Glutamatergic neuron (in vitro differentiated cells): ENCODE measurements around the gene RAB20. TPM values are rescaled to one million over a fixed set of nuclear protein-coding genes. Genes with fewer than 3 reads are reported as not detected.

Experiments used
- DNase-seq: peaks from one replicate; pipeline ENCODE4 v3.0.0; 2022
- H3K27ac Mint-ChIP-seq: one replicate; pipeline ENCODE4 v1.8.0; 2020; ENCODE audit warnings: mild to moderate bottlenecking, mixed read lengths, inconsistent platforms; ENCODE audit not compliant: unreplicated experiment
- H3K27me3 Mint-ChIP-seq: one replicate; pipeline ENCODE4 v1.8.0; 2020; ENCODE audit warnings: mild to moderate bottlenecking, moderate library complexity, mixed read lengths, inconsistent platforms; ENCODE audit not compliant: unreplicated experiment
- H3K36me3 Mint-ChIP-seq: one replicate; pipeline ENCODE4 v1.8.0; 2020; ENCODE audit warnings: mild to moderate bottlenecking, mixed read lengths, inconsistent platforms; ENCODE audit not compliant: unreplicated experiment
- H3K4me1 Mint-ChIP-seq: one replicate; pipeline ENCODE4 v1.8.0; 2020; ENCODE audit warnings: mild to moderate bottlenecking, low read depth, mixed read lengths, inconsistent platforms; ENCODE audit not compliant: unreplicated experiment
- H3K4me3 Mint-ChIP-seq: one replicate; pipeline ENCODE4 v1.8.0; 2020; ENCODE audit warnings: mild to moderate bottlenecking, mixed read lengths, inconsistent platforms; ENCODE audit not compliant: unreplicated experiment
- H3K9me3 Mint-ChIP-seq: one replicate; pipeline ENCODE4 v1.8.0; 2020; ENCODE audit warnings: mild to moderate bottlenecking, moderate library complexity, mixed read lengths, inconsistent platforms; ENCODE audit not compliant: unreplicated experiment
- total RNA-seq: library from RNA; stranded (reverse); fragmentation: NEBNext Ultra II Directional; extraction: Animal tissue kit (Norgen Biotek cat#: 25700); gene quantifications from one replicate; pipeline ENCODE4 v1.2.1, GENCODE V29; 2021; ENCODE audit not compliant: unreplicated experiment
- TF ChIP-seq, protein P1 (sequence below): fragments of 200-600 bp; sonication (generic); IDR thresholded peaks from one replicate; pipeline ENCODE4 v1.5.0; 2021; ENCODE audit not compliant: partially characterized antibody, unreplicated experiment

The RAB20 gene
- total RNA-seq, 1 donor from 2014 or later = 1.7 TPM

- Mint-ChIP-seq H3K36me3 (peaks cover 9% of the 10 kb centered on the region), H3K27ac (no peak overlapping the region), H3K9me3 (peaks cover 6% of the 10 kb centered on the region), H3K4me1 (peaks cover 7% of the 10 kb centered on the region), H3K27me3 (peaks cover 10% of the 10 kb centered on the region), H3K4me3 (no peak overlapping the region)
- no peak for DNase-seq
- TF ChIP-seq, protein P1, sequence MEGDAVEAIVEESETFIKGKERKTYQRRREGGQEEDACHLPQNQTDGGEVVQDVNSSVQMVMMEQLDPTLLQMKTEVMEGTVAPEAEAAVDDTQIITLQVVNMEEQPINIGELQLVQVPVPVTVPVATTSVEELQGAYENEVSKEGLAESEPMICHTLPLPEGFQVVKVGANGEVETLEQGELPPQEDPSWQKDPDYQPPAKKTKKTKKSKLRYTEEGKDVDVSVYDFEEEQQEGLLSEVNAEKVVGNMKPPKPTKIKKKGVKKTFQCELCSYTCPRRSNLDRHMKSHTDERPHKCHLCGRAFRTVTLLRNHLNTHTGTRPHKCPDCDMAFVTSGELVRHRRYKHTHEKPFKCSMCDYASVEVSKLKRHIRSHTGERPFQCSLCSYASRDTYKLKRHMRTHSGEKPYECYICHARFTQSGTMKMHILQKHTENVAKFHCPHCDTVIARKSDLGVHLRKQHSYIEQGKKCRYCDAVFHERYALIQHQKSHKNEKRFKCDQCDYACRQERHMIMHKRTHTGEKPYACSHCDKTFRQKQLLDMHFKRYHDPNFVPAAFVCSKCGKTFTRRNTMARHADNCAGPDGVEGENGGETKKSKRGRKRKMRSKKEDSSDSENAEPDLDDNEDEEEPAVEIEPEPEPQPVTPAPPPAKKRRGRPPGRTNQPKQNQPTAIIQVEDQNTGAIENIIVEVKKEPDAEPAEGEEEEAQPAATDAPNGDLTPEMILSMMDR = no peak
These were observed 83.7 kb downstream of the RAB20 start for GRCh38 chr13:110477706-110478245.

- peaks cover 8% of the 10 kb centered on the region for H3K27me3 Mint-ChIP-seq
These were observed 85.3 kb downstream of the RAB20 start for GRCh38 chr13:110476220-110476617.

GRCh38 chr13:110475550-110476219 is 85.8 kb downstream of the RAB20 start:
- H3K4me1 Mint-ChIP-seq = peaks cover 7% of the 10 kb centered on the region
- H3K9me3 Mint-ChIP-seq = peaks cover 5% of the 10 kb centered on the region
- TF ChIP-seq, protein P1 = no peak
- peaks cover 4% of the 10 kb centered on the region for H3K36me3 Mint-ChIP-seq
- H3K27me3 Mint-ChIP-seq = peaks cover 9% of the 10 kb centered on the region
- peak overlapping the region; percentile 28 for H3K27ac Mint-ChIP-seq
- H3K4me3 Mint-ChIP-seq = no peak overlapping the region
- DNase-seq = no peak

More at GRCh38 chr13:110476220-110476617, 85.3 kb downstream of the RAB20 start:
- no peak overlapping the region for H3K4me3 Mint-ChIP-seq
- H3K36me3 Mint-ChIP-seq = no peaks in the 10 kb centered on the region
- TF ChIP-seq, protein P1 = no peak
- H3K27ac Mint-ChIP-seq = no peak overlapping the region
- H3K9me3 Mint-ChIP-seq = peaks cover 5% of the 10 kb centered on the region
- DNase-seq = no peak
- H3K4me1 Mint-ChIP-seq = peaks cover 7% of the 10 kb centered on the region

GRCh38 chr13:110475117-110475516 is 86.4 kb downstream of the RAB20 start:
- Mint-ChIP-seq H3K4me1 (peaks cover 7% of the 10 kb centered on the region), H3K27ac (peak overlapping the region; percentile 62), H3K27me3 (peaks cover 12% of the 10 kb centered on the region), H3K36me3 (peaks cover 5% of the 10 kb centered on the region), H3K9me3 (peaks cover 5% of the 10 kb centered on the region), H3K4me3 (no peak overlapping the region)
- TF ChIP-seq, protein P1 = no peak
- DNase-seq = no peak

GRCh38 chr13:110474713-110475112 is 86.8 kb downstream of the RAB20 start:
- H3K9me3 Mint-ChIP-seq = peaks cover 5% of the 10 kb centered on the region
- no peak overlapping the region for H3K4me3 Mint-ChIP-seq
- DNase-seq = no peak
- TF ChIP-seq, protein P1 = no peak
- peaks cover 6% of the 10 kb centered on the region for H3K4me1 Mint-ChIP-seq
- H3K27ac Mint-ChIP-seq = peak overlapping the region; percentile 62
- peaks cover 5% of the 10 kb centered on the region for H3K36me3 Mint-ChIP-seq
- H3K27me3 Mint-ChIP-seq = peaks cover 12% of the 10 kb centered on the region
